HG03039 (cell line): Measurements from ENCODE around the gene TMEM107.
A peak's percentile ranks its signal among the peaks of the same experiment; 100 is the strongest.

ENCODE experiments used
- ATAC-seq: cut with Tn5 transposase; IDR thresholded peaks from one replicate; pipeline ENCODE4 v1.9.1; 2021; ENCODE audit warnings: mild to moderate bottlenecking, moderate library complexity; ENCODE audit not compliant: unreplicated experiment

Gene TMEM107

DNA sequence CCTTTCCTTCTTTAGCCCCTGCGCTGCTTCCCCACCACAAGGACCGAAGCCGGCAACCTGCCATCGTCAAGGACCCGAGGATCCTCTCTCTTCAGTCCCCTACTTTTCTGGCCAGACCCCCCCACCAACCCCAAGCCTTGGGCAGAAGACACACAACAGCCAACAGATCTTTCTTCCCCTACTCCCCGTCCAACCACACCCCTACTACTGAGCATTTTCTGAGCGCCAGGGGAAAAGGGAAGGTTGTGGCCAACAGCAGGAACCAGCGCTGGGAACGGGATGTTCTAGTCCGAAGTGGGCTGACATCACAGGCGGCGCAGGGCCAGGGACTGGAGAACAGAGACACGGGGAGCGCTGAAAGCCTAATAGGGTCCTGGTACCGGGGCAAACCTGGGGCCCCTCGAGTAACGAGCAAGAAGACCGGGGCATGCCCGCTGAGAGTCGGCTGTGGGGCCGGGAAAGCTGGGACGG lies 24.5 kb downstream of the TMEM107 start:
- ATAC-seq, result no peak

DNA sequence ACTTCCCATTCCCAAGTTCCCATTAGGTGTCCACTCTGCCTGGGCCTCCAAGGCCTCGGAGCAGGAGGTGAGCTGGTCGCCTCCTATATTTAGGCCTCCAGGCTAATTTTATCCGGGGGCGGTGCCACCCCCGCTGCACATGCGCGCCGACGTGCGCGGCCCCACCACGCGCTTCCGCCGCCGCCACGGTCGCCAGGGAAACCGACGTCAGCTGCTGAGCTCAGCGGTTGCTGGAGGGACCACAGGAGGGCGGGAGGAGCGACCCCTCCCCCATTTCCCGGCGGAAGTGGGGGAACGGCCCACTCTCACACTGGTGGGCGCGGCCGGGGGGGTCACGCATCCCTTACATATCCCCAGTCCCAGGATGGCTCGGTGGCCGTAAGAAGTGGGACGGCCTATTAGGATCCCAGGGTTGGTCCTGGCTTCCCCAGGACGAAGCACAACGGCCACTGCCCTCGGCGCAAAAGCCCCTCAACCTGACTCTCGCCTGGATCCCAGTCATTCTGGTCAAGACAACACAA lies 25.0 kb downstream of the TMEM107 start:
- ATAC-seq, result peak; percentile 36

DNA sequence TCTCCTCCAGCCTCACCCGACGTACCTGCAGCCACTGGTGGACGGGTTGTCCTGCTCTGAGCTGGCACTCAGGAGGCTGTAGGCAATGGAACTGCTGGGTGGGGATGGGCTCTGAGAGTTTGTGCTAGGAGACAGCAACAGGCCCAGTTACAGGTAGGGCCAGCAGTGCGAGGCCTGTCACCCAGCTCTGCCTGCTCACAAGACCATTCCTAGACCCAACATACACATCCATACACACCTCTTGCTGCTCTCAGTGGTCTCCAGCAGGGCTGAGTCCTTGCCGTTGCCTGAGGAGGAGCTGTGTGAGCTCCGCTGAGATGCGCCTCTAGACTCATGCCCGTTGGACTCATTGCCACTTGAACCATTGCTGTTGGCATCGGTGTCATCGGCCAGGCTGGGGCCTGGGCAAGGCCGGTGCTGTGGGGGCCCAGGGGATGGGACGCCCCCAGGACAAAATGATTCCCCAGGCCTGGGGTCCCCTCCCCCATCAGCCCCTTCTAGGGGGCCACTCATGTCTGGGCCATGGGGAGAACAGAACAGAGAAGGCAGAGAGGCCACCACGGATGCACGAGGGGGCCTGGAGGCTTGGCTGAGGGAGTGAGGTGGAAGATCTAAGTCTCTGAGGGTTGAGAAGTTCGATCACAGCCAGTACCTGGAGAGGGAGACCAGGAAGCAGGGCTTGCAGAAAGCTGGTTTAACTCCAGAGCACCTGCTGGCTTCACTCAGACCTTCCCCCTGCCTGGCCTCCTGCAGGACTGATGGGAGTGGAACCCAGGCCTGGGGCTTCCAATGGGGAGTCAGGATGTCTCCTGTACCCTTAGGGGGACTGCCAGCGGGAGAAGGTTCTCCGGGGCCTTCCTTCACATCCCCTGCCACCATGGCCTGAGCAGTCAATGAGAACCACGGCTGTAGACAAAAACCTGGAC lies 25.7 kb downstream of the TMEM107 start:
- ATAC-seq, result no peak

- ATAC-seq, result no peak
These were observed 26.6 kb downstream of the TMEM107 start for GRCh38 chr17:8149419-8150193.

DNA sequence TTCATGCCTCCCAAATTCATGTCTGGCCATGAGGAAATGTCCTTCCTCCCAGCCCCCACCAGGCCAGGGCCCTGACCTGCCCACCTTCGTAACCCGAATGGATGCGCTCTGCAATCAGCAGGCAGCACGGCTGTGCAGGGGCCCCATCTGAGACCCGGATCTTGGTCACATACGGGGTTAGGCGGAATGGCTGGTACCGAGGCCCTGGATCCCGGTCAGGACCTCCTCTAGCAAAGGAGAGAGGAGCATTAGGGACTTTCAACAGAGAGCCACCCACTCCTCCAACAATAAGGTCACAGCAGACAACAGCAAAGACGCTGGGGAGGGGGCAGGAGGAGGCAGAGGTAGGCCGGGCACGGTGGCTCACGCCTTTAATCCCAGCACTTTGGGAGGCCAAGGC lies 27.6 kb downstream of the TMEM107 start:
- no peak for ATAC-seq

GRCh38 chr17:8147805-8148404 lies 28.3 kb downstream of the TMEM107 start:
- ATAC-seq, result no peak

DNA sequence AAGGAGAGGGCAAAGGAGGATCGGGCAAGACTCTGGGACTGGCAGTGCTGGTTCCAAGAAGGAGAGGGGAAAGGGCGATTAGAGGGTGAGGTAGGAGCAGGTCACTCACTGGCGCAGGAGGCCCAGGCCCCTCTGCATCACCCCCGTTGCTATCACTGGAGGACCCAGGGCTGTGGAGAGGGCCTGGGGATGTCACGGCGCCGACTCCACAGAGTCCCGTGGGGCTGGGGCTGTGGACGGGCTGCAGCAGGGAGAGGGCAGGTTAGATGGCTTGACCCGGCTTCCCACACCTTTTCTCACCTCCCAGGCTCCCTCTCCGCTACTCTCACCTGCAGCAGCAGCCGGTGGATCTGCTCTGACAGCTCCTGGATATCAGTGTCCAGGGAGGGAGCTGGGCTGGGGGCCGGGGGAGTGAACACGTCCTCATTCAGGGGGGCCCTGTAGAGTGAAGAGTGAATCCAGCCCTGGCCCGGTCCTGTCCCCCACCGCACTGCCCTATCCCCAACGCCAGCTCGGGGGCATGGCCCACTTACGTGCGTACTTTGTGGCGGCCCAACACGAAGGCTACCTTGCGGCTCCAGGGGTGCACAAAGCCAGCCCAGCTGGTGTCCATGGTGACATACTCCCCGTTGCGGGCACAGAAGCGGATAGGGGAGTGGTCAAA lies 28.9 kb downstream of the TMEM107 start:
- no peak for ATAC-seq

GRCh38 chr17:8146381-8147140 lies 29.6 kb downstream of the TMEM107 start:
- ATAC-seq, result no peak

- ATAC-seq, result no peak
These were observed 30.4 kb downstream of the TMEM107 start for GRCh38 chr17:8145811-8146210.

GRCh38 chr17:8144401-8145231 lies 31.6 kb downstream of the TMEM107 start:
- no peak for ATAC-seq

GRCh38 chr17:8143581-8144400 lies 32.4 kb downstream of the TMEM107 start:
- ATAC-seq, result no peak

DNA sequence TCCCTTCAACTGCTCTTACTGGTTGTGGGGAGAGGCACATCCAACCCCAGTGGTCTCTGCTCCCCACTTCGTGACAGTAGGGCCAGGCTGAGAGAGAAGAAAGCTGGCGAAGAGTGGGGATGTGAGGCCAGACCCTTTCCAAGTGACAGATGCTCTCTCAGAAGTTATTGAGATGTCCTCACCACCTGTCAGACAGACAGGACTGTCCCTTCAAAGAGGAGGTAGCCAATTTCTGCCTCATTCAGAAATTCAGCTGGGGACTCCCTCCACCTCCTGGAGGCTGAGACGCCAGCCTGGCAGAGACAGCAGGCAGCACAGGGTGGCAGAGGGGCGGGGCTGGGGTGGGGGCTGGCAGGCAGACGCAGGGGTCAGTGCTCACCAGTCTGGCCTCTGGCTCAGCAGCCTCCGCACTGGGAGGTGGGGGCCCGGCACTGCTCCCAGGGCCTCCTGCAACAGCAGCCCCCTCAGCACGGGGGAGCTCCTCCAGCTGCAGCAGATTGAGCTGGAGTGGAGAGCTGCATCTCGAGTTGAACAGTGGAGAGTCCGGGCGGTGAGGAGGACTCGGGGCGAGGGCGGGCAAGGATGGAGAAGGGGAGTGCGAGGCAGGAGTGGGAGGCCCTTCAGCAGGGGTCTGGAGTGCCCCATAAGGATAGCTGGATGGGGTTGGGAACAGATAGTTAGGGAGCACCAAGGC lies 33.1 kb downstream of the TMEM107 start:
- no peak for ATAC-seq

GRCh38 chr17:8142158-8142886 lies 33.9 kb downstream of the TMEM107 start:
- ATAC-seq, result no peak

DNA sequence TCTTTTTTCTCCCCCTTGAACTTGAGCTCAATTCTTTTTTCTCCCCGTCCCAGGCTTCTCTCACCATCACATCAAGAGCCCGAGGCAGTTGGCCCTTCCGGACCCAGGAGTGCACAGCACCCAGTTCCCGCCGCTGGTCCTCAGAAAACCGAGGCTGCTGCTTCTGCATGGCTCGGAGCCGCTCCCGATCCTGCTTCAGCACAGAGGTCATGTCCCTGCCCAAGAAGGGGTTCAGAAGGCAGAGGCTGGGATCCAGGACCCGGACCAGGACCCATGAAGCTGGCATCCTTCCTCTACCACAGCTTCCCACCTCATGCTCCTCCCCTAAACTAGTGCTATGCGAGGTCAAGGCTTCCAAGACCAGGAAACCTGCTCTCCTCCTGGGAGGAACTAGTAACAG lies 34.4 kb downstream of the TMEM107 start:
- ATAC-seq, result no peak

DNA sequence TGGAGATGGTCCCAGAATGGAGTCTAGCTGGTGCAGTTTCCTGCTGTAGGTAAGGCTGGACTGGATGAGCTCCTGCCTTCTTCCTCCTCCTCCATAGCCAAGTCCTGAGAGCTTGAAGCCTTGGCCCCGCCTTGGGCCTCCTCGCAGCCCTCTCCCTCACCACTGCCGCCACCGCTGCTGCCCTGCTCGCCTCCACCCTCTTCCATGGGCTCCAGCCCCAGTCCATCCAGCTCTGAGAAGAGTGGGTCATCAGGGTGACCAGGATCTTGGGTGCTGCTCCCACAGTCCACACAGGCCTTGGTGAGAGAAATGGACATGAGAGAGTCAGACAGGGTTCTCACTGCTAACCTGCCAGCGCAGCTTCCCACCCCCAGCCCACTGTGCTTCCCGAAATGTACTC lies 35.1 kb downstream of the TMEM107 start:
- ATAC-seq, result no peak

GRCh38 chr17:8140065-8141029 lies 35.8 kb downstream of the TMEM107 start:
- no peak for ATAC-seq
